H1 (cell line): Measurements from ENCODE around the gene SRSF12. TPM values are rescaled to one million over a fixed set of nuclear protein-coding genes. Genes with fewer than 3 reads are reported as not detected.

Source experiments
- CTCF ChIA-PET: fragments of 300-600 bp; sonication (Branson Sonifier 250); formaldehyde crosslinking; loops from one replicate; lab custom pipeline; 2021; ENCODE audit not compliant: partially characterized antibody; lab: Charles Lee
- POLR2A ChIA-PET: fragments of 300-600 bp; sonication (Branson Sonifier 250); formaldehyde crosslinking; loops from one replicate; lab custom pipeline; 2021; ENCODE audit warnings: inconsistent platforms; ENCODE audit not compliant: partially characterized antibody; lab: Charles Lee
- DNase-seq, 2 experiments: peaks; one replicate each; pipeline versions ENCODE4 v3.0.0 to v3.0.0-alpha.2; 2010 to 2022; ENCODE audit warnings: low spot score in 2 of 2, low read depth in 1 of 2, mixed read lengths in 1 of 2
- FAIRE-seq: peaks from 2 replicates; lab custom pipeline; 2011; peaks lifted over from hg19 to GRCh38; lab: Jason Lieb, UNC
- H2AFZ ChIP-seq: 2 replicates; pipeline ENCODE4 v1.8.1; 2012; ENCODE audit warnings: low read length, inconsistent platforms
- H2AK5ac ChIP-seq: 2 replicates; pipeline ENCODE4 v1.6.1; 2013; ENCODE audit warnings: low read depth, low read length
- H2BK120ac ChIP-seq: replicated peaks from 2 replicates; pipeline ENCODE3; 2013; ENCODE audit warnings: low read depth, low read length, inconsistent platforms
- H2BK12ac ChIP-seq: 2 replicates; pipeline ENCODE4 v1.6.1; 2013; ENCODE audit warnings: low read depth, low read length
- H2BK15ac ChIP-seq: 2 replicates; pipeline ENCODE4 v1.6.1; 2013; ENCODE audit warnings: low read length
- H2BK20ac ChIP-seq: 2 replicates; pipeline ENCODE4 v1.6.1; 2013; ENCODE audit warnings: low read length
- H2BK5ac ChIP-seq: 2 replicates; pipeline ENCODE4 v1.6.1; 2013; ENCODE audit warnings: low read depth, low read length
- H3K14ac ChIP-seq: 2 replicates; pipeline ENCODE4 v1.6.1; 2013; ENCODE audit warnings: inconsistent platforms; ENCODE audit not compliant: insufficient read length
- H3K18ac ChIP-seq: 2 replicates; pipeline ENCODE4 v1.6.1; 2013; ENCODE audit warnings: low read length; ENCODE audit errors: extremely low read depth
- H3K23ac ChIP-seq: 2 replicates; pipeline ENCODE4 v1.6.1; 2013; ENCODE audit warnings: inconsistent platforms; ENCODE audit not compliant: insufficient read length
- H3K23me2 ChIP-seq: 2 replicates; pipeline ENCODE4 v1.6.1; 2013; ENCODE audit warnings: low read depth, low read length
- H3K27ac ChIP-seq: 2 replicates; pipeline ENCODE4 v1.6.1; 2011; ENCODE audit warnings: low read depth, low read length, inconsistent platforms
- H3K27me3 ChIP-seq, 4 experiments: replicated peaks in 1 of 4; 1 replicate in 1 of 4; 2 replicates in 3 of 4; pipeline versions ENCODE4 v1.6.1 to v1.8.1; 2011 to 2013; ENCODE audit warnings: low read length in 3 of 4, mild to moderate bottlenecking in 3 of 4, inconsistent platforms in 2 of 4, mixed read lengths in 2 of 4, moderate library complexity in 1 of 4; ENCODE audit not compliant: control insufficient read depth in 3 of 4, insufficient read depth in 3 of 4; ENCODE audit errors: extremely low read depth in 1 of 4
- H3K36me3 ChIP-seq, 4 experiments: 2 replicates each; pipeline versions ENCODE4 v1.6.1 to v1.8.1; 2011 to 2013; ENCODE audit warnings: mild to moderate bottlenecking in 4 of 4, low read length in 3 of 4, moderate library complexity in 2 of 4, control low read depth in 1 of 4, inconsistent platforms in 1 of 4; ENCODE audit not compliant: insufficient read depth in 4 of 4, control insufficient read depth in 2 of 4
- H3K4ac ChIP-seq: replicated peaks from 2 replicates; pipeline ENCODE3; 2013; ENCODE audit warnings: low read length, low read depth, mixed read lengths, inconsistent platforms; ENCODE audit not compliant: insufficient read length
- H3K4me1 ChIP-seq, 4 experiments: replicated peaks in 1 of 4; 1 replicate in 1 of 4; 2 replicates in 3 of 4; pipeline versions ENCODE4 v1.6.1 to v1.8.1; 2011 to 2013; ENCODE audit warnings: low read length in 3 of 4, inconsistent platforms in 2 of 4, mixed read lengths in 1 of 4; ENCODE audit not compliant: insufficient read depth in 4 of 4, control insufficient read depth in 3 of 4
- H3K4me2 ChIP-seq, 2 experiments: 2 replicates each; pipeline versions ENCODE4 v1.6.1 to v1.8.1; 2011 to 2013; ENCODE audit warnings: low read depth in 2 of 2, low read length in 2 of 2, control low read depth in 1 of 2, inconsistent platforms in 1 of 2, mild to moderate bottlenecking in 1 of 2; ENCODE audit not compliant: insufficient read depth in 1 of 2
- H3K4me3 ChIP-seq, 4 experiments: fragments of 200-600, 300-600 bp in 1 of 4; sonication (generic), shearing (Covaris generic), sonication (Bioruptor Twin) in 1 of 4; 2 replicates each; pipeline versions ENCODE4 v1.5.1 to v1.8.1; 2011 to 2016; ENCODE audit warnings: low read length in 4 of 4, low read depth in 3 of 4, control low read depth in 2 of 4, inconsistent platforms in 2 of 4, mild to moderate bottlenecking in 2 of 4, mixed read lengths in 1 of 4, moderate library complexity in 1 of 4; ENCODE audit not compliant: insufficient read depth in 2 of 4; ENCODE audit errors: extremely low read depth in 1 of 4
- H3K56ac ChIP-seq: replicated peaks from 2 replicates; pipeline ENCODE3; 2013; ENCODE audit warnings: low read depth, mild to moderate bottlenecking, mixed read lengths, low read length, inconsistent platforms; ENCODE audit not compliant: insufficient read length
- H3K79me1 ChIP-seq: 2 replicates; pipeline ENCODE4 v1.6.1; 2013; ENCODE audit warnings: low read depth, low read length, control low read depth
- H3K79me2 ChIP-seq, 2 experiments: 2 replicates each; pipeline versions ENCODE4 v1.6.1 to v1.8.1; 2012 to 2013; ENCODE audit warnings: low read length in 2 of 2, mild to moderate bottlenecking in 2 of 2, inconsistent platforms in 1 of 2; ENCODE audit not compliant: insufficient read depth in 2 of 2, control insufficient read depth in 1 of 2
- H3K9ac ChIP-seq, 4 experiments: replicated peaks in 1 of 4; 1 replicate in 1 of 4; 2 replicates in 3 of 4; pipeline versions ENCODE4 v1.6.1 to v1.8.1; 2011 to 2013; ENCODE audit warnings: low read depth in 3 of 4, low read length in 3 of 4, control low read depth in 2 of 4, mild to moderate bottlenecking in 2 of 4, moderate library complexity in 2 of 4, inconsistent platforms in 1 of 4; ENCODE audit errors: extremely low read depth in 1 of 4
- H3K9me3 ChIP-seq, 2 experiments: 2 replicates each; pipeline versions ENCODE4 v1.6.1 to v1.8.1; 2012 to 2013; ENCODE audit warnings: mild to moderate bottlenecking in 2 of 2, moderate library complexity in 2 of 2, control low read depth in 1 of 2, inconsistent platforms in 1 of 2, low read depth in 1 of 2, low read length in 1 of 2, mixed read lengths in 1 of 2; ENCODE audit not compliant: insufficient read depth in 2 of 2
- H4K20me1 ChIP-seq, 2 experiments: replicated peaks in 1 of 2; 2 replicates each; pipeline versions ENCODE3 to v1.8.1; 2011 to 2013; ENCODE audit warnings: inconsistent platforms in 2 of 2, low read length in 2 of 2, mild to moderate bottlenecking in 1 of 2; ENCODE audit not compliant: insufficient read depth in 2 of 2, control insufficient read depth in 1 of 2
- H4K5ac ChIP-seq: 2 replicates; pipeline ENCODE4 v1.6.1; 2013; ENCODE audit warnings: low read length, low read depth, mixed read lengths, inconsistent platforms; ENCODE audit not compliant: insufficient read length
- H4K8ac ChIP-seq: 2 replicates; pipeline ENCODE4 v1.8.0; 2013; ENCODE audit warnings: mild to moderate bottlenecking, moderate library complexity, low read length, inconsistent platforms; ENCODE audit not compliant: insufficient read depth; ENCODE audit errors: extremely low read depth
- H4K91ac ChIP-seq: replicated peaks from 2 replicates; pipeline ENCODE3; 2013; ENCODE audit warnings: low read length, mixed read lengths, inconsistent platforms; ENCODE audit not compliant: insufficient read length
- HDAC2 ChIP-seq, 2 experiments: fragments of 300-600 bp in 1 of 2; sonication (generic) in 1 of 2; IDR thresholded peaks; 2 replicates each; pipeline ENCODE4 v1.6.1; 2011 to 2012; ENCODE audit warnings: low read depth in 2 of 2, low read length in 2 of 2, mild to moderate bottlenecking in 2 of 2, moderate library complexity in 2 of 2, borderline replicate concordance in 1 of 2, inconsistent platforms in 1 of 2
- NRF1 ChIP-seq: IDR thresholded peaks from 2 replicates; pipeline ENCODE4 v1.6.1; 2011; ENCODE audit warnings: mild to moderate bottlenecking, low read depth, low read length, improper control_type of control experiment
- POLR2AphosphoS5 ChIP-seq: IDR thresholded peaks from 2 replicates; pipeline ENCODE4 v1.6.1; 2011; ENCODE audit warnings: low read depth, low read length
- TEAD4 ChIP-seq: IDR thresholded peaks from 2 replicates; pipeline ENCODE4 v1.6.1; 2012; ENCODE audit warnings: low read depth, low read length, inconsistent platforms, mixed read lengths
- WGBS, 2 experiments: shearing (Covaris generic) in 1 of 2; methylation state at CpG; one replicate each; pipeline versions ENCODE4 v1.1.6 to v1.1.7; 2013 to 2015; ENCODE audit warnings: low lambda C conversion rate in 2 of 2, mixed read lengths in 2 of 2, inconsistent platforms in 1 of 2, low coverage in 1 of 2, missing lambda C conversion rate in 1 of 2; ENCODE audit not compliant: insufficient replicate concordance in 2 of 2, insufficient coverage in 1 of 2, insufficient read length in 1 of 2; ENCODE audit errors: extremely low coverage in 1 of 2, missing lambda C conversion rate in 1 of 2; 5-methylcytosine and 5-hydroxymethylcytosine counted together
- polyA plus RNA-seq, 7 experiments: library from polyadenylated mRNA; depleted of rRNA in 3 of 7; stranded (reverse) in 5 of 7; unstranded in 2 of 7; fragments of >200 nt in 5 of 7; fragments of 200-250 nt in 2 of 7; gene quantifications; 1 replicate in 5 of 7; 2 replicates in 1 of 7; 4 replicates in 1 of 7; pipeline versions ENCODE4 v1.2.1 to v1.2.3, GENCODE V29; 2011 to 2013; ENCODE audit warnings: missing spikeins in 2 of 7, mixed read lengths in 2 of 7
- total RNA-seq: library from RNA; stranded (reverse); fragmentation: NEBNext Ultra II Directional; extraction: Animal tissue kit (Norgen Biotek cat#: 25700); gene quantifications from 2 replicates; pipeline ENCODE4 v1.2.1, GENCODE V29; 2021

SRSF12 gene
- total and polyA plus RNA-seq, 2 of the 8 experiments (the other 6 are each of a cell fraction or from before 2014, with no cell fraction given) = 2.6 to 4.2 TPM

DNA sequence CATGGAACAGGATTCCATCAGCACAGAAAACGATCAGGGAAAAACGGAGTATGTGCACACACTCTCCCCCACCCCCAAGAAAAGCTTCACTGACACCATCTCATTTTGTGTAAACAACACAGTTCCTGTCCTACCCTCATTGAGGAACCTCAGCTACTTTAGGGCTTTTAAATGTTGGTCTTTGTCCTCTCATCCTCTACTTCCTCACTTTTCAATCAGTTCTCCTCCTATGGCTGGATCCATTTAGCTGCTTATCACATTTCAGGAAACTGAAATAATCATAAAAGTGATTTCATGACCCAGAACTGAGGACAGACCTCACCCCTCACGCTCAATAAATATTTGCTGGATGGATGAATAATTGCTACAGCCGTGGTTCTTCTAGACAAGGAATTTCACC lies 70.4 kb downstream of the SRSF12 start:
- H3K27me3 ChIP-seq = peaks cover 0 to 5% (median 2%) of the 10 kb centered on the region in 4 experiments; a peak in 4 of 7 replicates
- ChIA-PET CTCF (interaction anchor here (1.0 to 1.9 kb wide), 3 partner anchors 11 to 135 kb away, joined by 3 to 6 read pairs (median 4); no protein-coding TSS in a partner anchor), POLR2A (no interaction called here)
- H3K4me3 ChIP-seq = no peak overlapping the region
- no peak overlapping the region for H3K4ac ChIP-seq
- H3K36me3 ChIP-seq = no peaks in the 10 kb centered on the region
- H3K9ac ChIP-seq = no peak overlapping the region
- WGBS, 2 experiments = 85% methylated on average over 4 of the region's 4 CpGs; no CpG with 5 or more reads in 1 of the 2 experiments
- no peak overlapping the region for H4K8ac ChIP-seq
- H2BK20ac ChIP-seq = no peak overlapping the region
- peaks cover 0 to 10% (median 0%) of the 10 kb centered on the region in 4 experiments; a peak in 1 of 7 replicates for H3K4me1 ChIP-seq
- no peak overlapping the region for H4K91ac ChIP-seq
- H3K4me2 ChIP-seq = no peak overlapping the region
- no peaks in the 10 kb centered on the region for H3K79me1 ChIP-seq
- no peak overlapping the region for H2BK12ac ChIP-seq
- no peaks in the 10 kb centered on the region for H3K23me2 ChIP-seq
- no peak overlapping the region for H2BK5ac ChIP-seq
- H3K23ac ChIP-seq = no peak overlapping the region
- no peak overlapping the region for H3K14ac ChIP-seq
- H2BK120ac ChIP-seq = no peak overlapping the region
- H3K18ac ChIP-seq = no peak overlapping the region
- H4K5ac ChIP-seq = no peak overlapping the region
- FAIRE-seq (no peak), DNase-seq (no peak)
- no peak for TF ChIP-seq HDAC2 (IDR thresholded peaks at IDR 0.05; ENCODE audit: borderline replicate concordance in 1 of 2, low read depth in 2 of 2, low read length in 2 of 2)
- no peak for TF ChIP-seq POLR2AphosphoS5
- no peak for TF ChIP-seq TEAD4
- TF ChIP-seq NRF1 = no peak
- no peak overlapping the region for H3K56ac ChIP-seq
- no peak overlapping the region for H3K27ac ChIP-seq
- H2AK5ac ChIP-seq = no peak overlapping the region
- H4K20me1 ChIP-seq = no peaks in the 10 kb centered on the region
- H3K9me3 ChIP-seq = no peaks in the 10 kb centered on the region
- H3K79me2 ChIP-seq = no peaks in the 10 kb centered on the region
- no peak overlapping the region for H2AFZ ChIP-seq
- H2BK15ac ChIP-seq = no peak overlapping the region
